ENCODE measurements around the gene CCDC141.

GRCh38 chr2:178895872-178896271 is 154.1 kb downstream of the CCDC141 start:
- TF ChIP-seq CTCF (IDR thresholded peaks at IDR 0.05) (no peak), POLR2A (IDR thresholded peaks at IDR 0.05) (no peak)

All from upper lobe of left lung (tissue), 4 donors.